ENCODE data around the gene OBSCN.

Gene OBSCN

GRCh38 chr1:228364068-228364705, 156.3 kb downstream of the OBSCN start:
- no peak for DNase-seq (ENCODE audit: low read depth in 2 of 3, low spot score in 1 of 3)

GRCh38 chr1:228364706-228365213, 156.9 kb downstream of the OBSCN start:
- DNase-seq (ENCODE audit: low read depth in 2 of 3, low spot score in 1 of 3), result no peak

GRCh38 chr1:228365271-228366061, 157.6 kb downstream of the OBSCN start:
- DNase-seq (ENCODE audit: low read depth in 2 of 3, low spot score in 1 of 3), result no peak

- no peak for DNase-seq (ENCODE audit: low read depth in 2 of 3, low spot score in 1 of 3)
Observed at GRCh38 chr1:228366062-228366865, 158.4 kb downstream of the OBSCN start.

GRCh38 chr1:228366866-228367741, 159.3 kb downstream of the OBSCN start:
- no peak for DNase-seq (ENCODE audit: low read depth in 2 of 3, low spot score in 1 of 3)

GRCh38 chr1:228367798-228368791, 160.3 kb downstream of the OBSCN start:
- DNase-seq (ENCODE audit: low read depth in 2 of 3, low spot score in 1 of 3), result no peak

GRCh38 chr1:228368801-228369607, 161.2 kb downstream of the OBSCN start:
- no peak for DNase-seq (ENCODE audit: low read depth in 2 of 3, low spot score in 1 of 3)

GRCh38 chr1:228369608-228370438, 162.0 kb downstream of the OBSCN start:
- DNase-seq (ENCODE audit: low read depth in 2 of 3, low spot score in 1 of 3), result no peak

GRCh38 chr1:228370439-228370940, 162.6 kb downstream of the OBSCN start:
- DNase-seq (ENCODE audit: low read depth in 2 of 3, low spot score in 1 of 3), result no peak

- no peak for DNase-seq (ENCODE audit: low read depth in 2 of 3, low spot score in 1 of 3)
Observed at GRCh38 chr1:228370941-228371740, 163.3 kb downstream of the OBSCN start.

- no peak for DNase-seq (ENCODE audit: low read depth in 2 of 3, low spot score in 1 of 3)
Observed at GRCh38 chr1:228371741-228372182, 163.9 kb downstream of the OBSCN start.

GRCh38 chr1:228372183-228373003, 164.5 kb downstream of the OBSCN start:
- DNase-seq (ENCODE audit: low read depth in 2 of 3, low spot score in 1 of 3), result no peak

- DNase-seq (ENCODE audit: low read depth in 2 of 3, low spot score in 1 of 3), result no peak
Observed at GRCh38 chr1:228373004-228373680, 165.3 kb downstream of the OBSCN start.

GRCh38 chr1:228373681-228374571, 166.1 kb downstream of the OBSCN start:
- no peak for DNase-seq (ENCODE audit: low read depth in 2 of 3, low spot score in 1 of 3)

Measured in stimulated activated CD4-positive, alpha-beta T cell treated with anti-CD3 and anti-CD28 coated beads, Interleukin-12 subunit alpha, Interleukin-12 subunit beta, amount 100 ng/mL, for 48 hours (primary cell).